ENCODE measurements around the gene GMCL1. TPM values are rescaled to one million over a fixed set of nuclear protein-coding genes. Genes with fewer than 3 reads are reported as not detected.
A peak's percentile ranks its signal among the peaks of the same experiment; 100 is the strongest.
"Not testable (repeated sequence)": the region's sequence is repeated elsewhere in the genome, so short reads cannot be mapped to it uniquely, and the experiment has no call there.

Gene GMCL1
- total RNA-seq, 6 experiments from 2014 or later, result 5.8 to 11.4 (median 6.8) TPM

- Histone ChIP-seq H3K36me3 (peaks cover 0 to 2% (median 0%) of the 10 kb centered on the region in 4 donors), H3K4me1 (peaks cover 0 to 27% (median 6%) of the 10 kb centered on the region in 4 donors), H3K4me3 (no peak overlapping the region), H3K9me3 (no peaks in the 10 kb centered on the region), H3K27ac (peak overlapping the region in 1 of 3 donors; percentile 33), H3K27me3 (no peaks in the 10 kb centered on the region)
- TF ChIP-seq POLR2A (IDR thresholded peaks at IDR 0.05), result no peak
- no peak for TF ChIP-seq CTCF (IDR thresholded peaks at IDR 0.05)
- WGBS (ENCODE audit: insufficient coverage, low coverage, low lambda C conversion rate, missing lambda C conversion rate), result 41% methylated on average over 6 of the region's 7 CpGs
- intact Hi-C loops (cut with DNase I), result no loop called here
- DNase-seq, result peak in 1 of 3 donors; percentile 36
- ATAC-seq, result peak; percentile 16 to 30 (median 25)
Observed at GRCh38 chr2:69798290-69798908, 31.1 kb upstream of the GMCL1 start.

- Histone ChIP-seq H3K4me3 (no peak overlapping the region), H3K27me3 (no peaks in the 10 kb centered on the region), H3K9me3 (no peaks in the 10 kb centered on the region), H3K36me3 (peaks cover 0 to 2% (median 0%) of the 10 kb centered on the region in 4 donors), H3K27ac (no peak overlapping the region), H3K4me1 (peaks cover 0 to 27% (median 6%) of the 10 kb centered on the region in 4 donors)
- intact Hi-C loops (cut with DNase I), result no loop called here
- DNase-seq (no peak), ATAC-seq (peak in 3 of 4 donors; percentile 7 to 23 (median 15))
- WGBS (ENCODE audit: insufficient coverage, low coverage, low lambda C conversion rate, missing lambda C conversion rate), result 60% methylated on average over 4 of the region's 4 CpGs
- no peak for TF ChIP-seq POLR2A (IDR thresholded peaks at IDR 0.05)
- no peak for TF ChIP-seq CTCF (IDR thresholded peaks at IDR 0.05)
Observed at GRCh38 chr2:69798909-69799526, 30.4 kb upstream of the GMCL1 start.

GRCh38 chr2:69801745-69802290, 27.6 kb upstream of the GMCL1 start:
- no peak overlapping the region for H3K4me3 ChIP-seq
- H3K36me3 ChIP-seq, result peaks cover 0 to 22% (median 9%) of the 10 kb centered on the region in 4 donors
- peaks cover 0 to 21% (median 6%) of the 10 kb centered on the region in 4 donors for H3K4me1 ChIP-seq
- no peak overlapping the region for H3K27ac ChIP-seq
- no peak for DNase-seq
- no peaks in the 10 kb centered on the region for H3K27me3 ChIP-seq
- TF ChIP-seq CTCF (IDR thresholded peaks at IDR 0.05) (no peak), POLR2A (IDR thresholded peaks at IDR 0.05) (no peak)
- intact Hi-C loops (cut with DNase I), result no loop called here
- WGBS (ENCODE audit: insufficient coverage, low coverage, low lambda C conversion rate, missing lambda C conversion rate), result 91% methylated on average over 1 of the region's 1 CpG
- ATAC-seq, result no peak
- H3K9me3 ChIP-seq, result no peaks in the 10 kb centered on the region

GRCh38 chr2:69802781-69803367, 26.6 kb upstream of the GMCL1 start:
- DNase-seq; H3K4me3 ChIP-seq; ATAC-seq; H3K9me3 ChIP-seq; intact Hi-C loops (cut with DNase I); H3K27ac ChIP-seq; H3K27me3 ChIP-seq: not testable (repeated sequence)
- H3K36me3 ChIP-seq, result peaks cover 0 to 32% (median 13%) of the 10 kb centered on the region in 4 donors
- WGBS (ENCODE audit: insufficient coverage, low coverage, low lambda C conversion rate, missing lambda C conversion rate), result 61% methylated on average over 4 of the region's 4 CpGs
- peaks cover 0 to 10% (median 4%) of the 10 kb centered on the region in 4 donors for H3K4me1 ChIP-seq

DNA sequence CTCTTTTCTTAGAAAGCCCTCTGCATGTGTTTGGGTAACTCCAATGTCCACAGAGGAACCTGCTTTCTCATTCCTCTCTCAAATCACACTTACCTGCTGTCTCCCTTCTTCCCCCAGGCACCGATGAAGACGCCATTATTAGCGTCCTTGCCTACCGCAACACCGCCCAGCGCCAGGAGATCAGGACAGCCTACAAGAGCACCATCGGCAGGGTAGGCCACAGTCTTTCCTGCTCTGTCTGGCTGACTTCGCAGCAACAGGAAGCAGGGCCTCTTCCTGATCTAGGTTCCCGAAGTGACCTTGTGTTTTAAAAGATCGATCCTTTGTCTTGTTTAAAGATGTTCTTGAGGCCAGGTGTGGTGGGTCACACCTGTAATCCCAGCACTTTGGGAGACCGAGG, 25.0 kb upstream of the GMCL1 start:
- 62% methylated on average over 10 of the region's 11 CpGs for WGBS (ENCODE audit: insufficient coverage, low coverage, low lambda C conversion rate, missing lambda C conversion rate)
- peaks cover 0 to 46% (median 19%) of the 10 kb centered on the region in 4 donors for H3K36me3 ChIP-seq
- peak in 1 of 4 donors; percentile 28 for ATAC-seq
- H3K27ac ChIP-seq, result no peak overlapping the region
- no peak overlapping the region for H3K4me3 ChIP-seq
- TF ChIP-seq POLR2A (IDR thresholded peaks at IDR 0.05) (no peak), CTCF (IDR thresholded peaks at IDR 0.05) (no peak)
- H3K27me3 ChIP-seq, result no peaks in the 10 kb centered on the region
- no peaks in the 10 kb centered on the region for H3K4me1 ChIP-seq
- no peaks in the 10 kb centered on the region for H3K9me3 ChIP-seq
- intact Hi-C loops (cut with DNase I), result no loop called here
- DNase-seq, result no peak

Measured in right lobe of liver (tissue), 6 donors.